MM.1S (cell line): ENCODE results near the gene CASP7.

Experiments
- DNase-seq: peaks from one replicate; pipeline ENCODE4 v3.0.0-alpha.2; 2015
- H2AFZ ChIP-seq: fragments of 300-600 bp; sonication (generic); 2 replicates; pipeline ENCODE4 v1.6.0; 2016; ENCODE audit warnings: antibody characterized with exemption, low read length
- H3F3A ChIP-seq: fragments of 300-600 bp; sonication (generic); 2 replicates; pipeline ENCODE4 v1.6.1; 2016; ENCODE audit warnings: mild to moderate bottlenecking, antibody characterized with exemption, low read length, moderate library complexity, mixed read lengths; ENCODE audit not compliant: insufficient read depth
- H3K27ac ChIP-seq: fragments of 300-600 bp; sonication (generic); 2 replicates; pipeline ENCODE4 v1.5.1; 2016; ENCODE audit warnings: mild to moderate bottlenecking, low read length
- H3K27me3 ChIP-seq: fragments of 300-600 bp; sonication (generic); replicated peaks from 2 replicates; pipeline ENCODE4 v1.6.0; 2016; ENCODE audit warnings: low read length; ENCODE audit not compliant: insufficient read depth
- H3K36me3 ChIP-seq: fragments of 300-600 bp; sonication (generic); replicated peaks from 2 replicates; pipeline ENCODE4 v1.6.1; 2016; ENCODE audit warnings: mild to moderate bottlenecking, low read length, mixed read lengths; ENCODE audit not compliant: insufficient read depth
- H3K4me1 ChIP-seq: fragments of 300-600 bp; sonication (generic); 2 replicates; pipeline ENCODE4 v1.6.1; 2016; ENCODE audit warnings: low read length, mixed read lengths
- H3K4me2 ChIP-seq: fragments of 300-600 bp; sonication (generic); 2 replicates; pipeline ENCODE4 v1.6.0; 2016; ENCODE audit warnings: low read depth, low read length
- H3K4me3 ChIP-seq: fragments of 300-600 bp; sonication (generic); 2 replicates; pipeline ENCODE4 v1.5.1; 2016; ENCODE audit warnings: low read length, mixed read lengths
- H3K79me2 ChIP-seq: fragments of 300-600 bp; sonication (generic); 2 replicates; pipeline ENCODE4 v1.6.1; 2016; ENCODE audit warnings: mixed run types, low read length, mixed read lengths
- H3K9ac ChIP-seq: fragments of 300-600 bp; sonication (generic); 2 replicates; pipeline ENCODE4 v1.6.1; 2016; ENCODE audit warnings: low read length, mixed read lengths
- H3K9me2 ChIP-seq: fragments of 300-600 bp; sonication (generic); replicated peaks from 2 replicates; pipeline ENCODE4 v1.6.1; 2016; ENCODE audit warnings: mild to moderate bottlenecking, low read length, mixed read lengths; ENCODE audit not compliant: insufficient read depth
- H3K9me3 ChIP-seq: fragments of 300-600 bp; sonication (generic); replicated peaks from 2 replicates; pipeline ENCODE4 v1.6.1; 2016; ENCODE audit warnings: mild to moderate bottlenecking, low read length, mixed read lengths; ENCODE audit not compliant: insufficient read depth
- H4K20me1 ChIP-seq: fragments of 300-600 bp; sonication (generic); 2 replicates; pipeline ENCODE4 v1.6.1; 2016; ENCODE audit warnings: mild to moderate bottlenecking, low read length, moderate library complexity, mixed read lengths; ENCODE audit not compliant: insufficient read depth
- CTCF ChIP-seq: fragments of 300-600 bp; sonication (generic); IDR thresholded peaks from 2 replicates; pipeline ENCODE4 v1.5.1; 2016; ENCODE audit warnings: antibody characterized with exemption, low read length, mixed read lengths
- EZH2 ChIP-seq: fragments of 300-600 bp; sonication (generic); optimal IDR thresholded peaks from 2 replicates; pipeline ENCODE3; 2017; ENCODE audit warnings: low read depth, mild to moderate bottlenecking, antibody characterized with exemption, low read length, mixed read lengths
- EZH2phosphoT487 ChIP-seq: fragments of 300-600 bp; sonication (generic); IDR thresholded peaks from 2 replicates; pipeline ENCODE4 v1.6.1; 2018; ENCODE audit warnings: antibody characterized with exemption, low read length

The CASP7 gene

GRCh38 chr10:113644185-113645120, 35.3 kb upstream of the CASP7 start:
- Histone ChIP-seq H3K4me1 (no peaks in the 10 kb centered on the region), H4K20me1 (no peaks in the 10 kb centered on the region), H2AFZ (no peak overlapping the region), H3K9ac (no peak overlapping the region), H3K27me3 (no peaks in the 10 kb centered on the region), H3K27ac (no peak overlapping the region), H3K4me2 (no peak overlapping the region), H3K4me3 (no peak overlapping the region), H3F3A (no peaks in the 10 kb centered on the region), H3K9me3 (no peaks in the 10 kb centered on the region), H3K79me2 (no peaks in the 10 kb centered on the region), H3K9me2 (no peaks in the 10 kb centered on the region), H3K36me3 (no peaks in the 10 kb centered on the region)
- DNase-seq = no peak
- TF ChIP-seq EZH2phosphoT487 = no peak
- TF ChIP-seq EZH2 = no peak
- no peak for TF ChIP-seq CTCF

- no peaks in the 10 kb centered on the region for H4K20me1 ChIP-seq
- H3K27me3 ChIP-seq = no peaks in the 10 kb centered on the region
- TF ChIP-seq CTCF (no peak), EZH2phosphoT487 (no peak), EZH2 (no peak)
- no peak overlapping the region for H3K27ac ChIP-seq
- no peaks in the 10 kb centered on the region for H3F3A ChIP-seq
- no peak overlapping the region for H3K4me3 ChIP-seq
- no peaks in the 10 kb centered on the region for H3K79me2 ChIP-seq
- no peaks in the 10 kb centered on the region for H3K9me2 ChIP-seq
- no peaks in the 10 kb centered on the region for H3K4me1 ChIP-seq
- no peak overlapping the region for H2AFZ ChIP-seq
- no peak for DNase-seq
- no peak overlapping the region for H3K4me2 ChIP-seq
- no peak overlapping the region for H3K9ac ChIP-seq
- no peaks in the 10 kb centered on the region for H3K9me3 ChIP-seq
- no peaks in the 10 kb centered on the region for H3K36me3 ChIP-seq
These were observed 33.1 kb upstream of the CASP7 start for GRCh38 chr10:113646336-113647201.

GRCh38 chr10:113647812-113648211, 31.9 kb upstream of the CASP7 start:
- Histone ChIP-seq H3K4me3 (no peak overlapping the region), H3K36me3 (no peaks in the 10 kb centered on the region), H4K20me1 (no peaks in the 10 kb centered on the region), H3K4me2 (no peak overlapping the region), H3K9ac (no peak overlapping the region), H3K79me2 (no peaks in the 10 kb centered on the region), H3K27ac (no peak overlapping the region), H3K9me3 (no peaks in the 10 kb centered on the region), H3K4me1 (no peaks in the 10 kb centered on the region), H3K9me2 (no peaks in the 10 kb centered on the region), H2AFZ (no peak overlapping the region), H3K27me3 (no peaks in the 10 kb centered on the region), H3F3A (no peaks in the 10 kb centered on the region)
- DNase-seq = no peak
- no peak for TF ChIP-seq EZH2phosphoT487
- no peak for TF ChIP-seq CTCF
- no peak for TF ChIP-seq EZH2
